Stimulated activated CD4-positive, alpha-beta T cell treated with anti-CD3 and anti-CD28 coated beads, Interleukin-4, amount 100 ng/mL, for 4 hours (primary cell): ENCODE results near the gene ADGRD1.

Experiments used
- DNase-seq, 2 experiments: peaks; one replicate each; pipeline ENCODE4 v3.0.0-alpha.2; 2020

Gene ADGRD1

DNA sequence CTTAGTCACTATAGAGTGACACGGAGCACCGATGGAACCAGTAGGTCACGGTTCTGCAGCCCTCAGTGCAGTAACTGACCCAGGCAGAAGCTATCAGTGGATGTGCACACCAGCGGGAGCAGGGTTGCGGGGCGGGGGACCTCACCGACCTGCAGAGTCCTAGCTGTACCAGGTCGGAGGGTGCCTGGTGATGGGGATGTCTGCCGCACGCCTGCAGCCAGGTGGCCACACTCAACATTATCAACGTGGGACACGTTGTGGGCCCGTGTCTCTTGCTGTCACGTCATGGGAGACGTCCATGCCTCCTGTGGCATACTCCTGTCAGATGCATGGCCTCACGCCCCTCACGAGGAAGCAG lies 55.2 kb downstream of the ADGRD1 start:
- no peak for DNase-seq

DNA sequence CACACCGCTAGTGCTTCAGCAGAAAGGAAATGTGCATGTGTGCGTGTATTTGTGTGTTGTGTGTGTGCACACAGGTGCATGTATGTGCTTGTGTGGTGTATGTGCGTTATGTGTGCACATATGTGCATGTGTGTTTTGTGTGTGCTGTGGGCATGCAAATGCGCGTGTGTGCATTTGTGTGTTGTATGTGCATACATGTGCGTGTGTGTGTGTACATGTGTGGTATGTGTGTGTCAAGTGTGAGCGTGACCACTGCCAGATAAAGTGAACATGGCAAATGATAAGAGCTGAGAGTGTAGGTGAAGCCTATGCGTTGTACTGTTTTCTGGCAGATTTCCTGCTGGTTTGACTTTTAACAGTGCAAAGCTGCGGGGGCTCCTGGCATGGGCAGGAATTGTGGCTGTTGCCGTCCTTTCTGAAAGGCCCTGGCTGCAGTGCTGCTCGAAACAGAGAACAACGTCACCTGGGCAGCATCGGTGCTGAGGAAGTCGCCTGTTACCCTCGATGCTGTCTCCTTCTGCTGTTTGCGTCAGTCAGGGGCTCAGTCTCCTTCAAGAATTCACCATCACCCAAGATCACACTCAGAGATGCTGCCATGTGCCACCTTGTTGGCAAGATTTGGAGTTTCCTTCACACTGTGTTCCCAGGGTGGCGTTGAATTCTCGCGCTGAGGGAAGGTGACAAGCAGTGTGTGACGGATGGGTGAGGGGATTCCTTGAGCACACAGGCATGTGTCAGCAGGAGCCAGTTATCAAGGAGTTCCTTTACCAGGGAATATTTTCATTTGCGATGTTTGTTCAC lies 56.1 kb downstream of the ADGRD1 start:
- no peak for DNase-seq

DNA sequence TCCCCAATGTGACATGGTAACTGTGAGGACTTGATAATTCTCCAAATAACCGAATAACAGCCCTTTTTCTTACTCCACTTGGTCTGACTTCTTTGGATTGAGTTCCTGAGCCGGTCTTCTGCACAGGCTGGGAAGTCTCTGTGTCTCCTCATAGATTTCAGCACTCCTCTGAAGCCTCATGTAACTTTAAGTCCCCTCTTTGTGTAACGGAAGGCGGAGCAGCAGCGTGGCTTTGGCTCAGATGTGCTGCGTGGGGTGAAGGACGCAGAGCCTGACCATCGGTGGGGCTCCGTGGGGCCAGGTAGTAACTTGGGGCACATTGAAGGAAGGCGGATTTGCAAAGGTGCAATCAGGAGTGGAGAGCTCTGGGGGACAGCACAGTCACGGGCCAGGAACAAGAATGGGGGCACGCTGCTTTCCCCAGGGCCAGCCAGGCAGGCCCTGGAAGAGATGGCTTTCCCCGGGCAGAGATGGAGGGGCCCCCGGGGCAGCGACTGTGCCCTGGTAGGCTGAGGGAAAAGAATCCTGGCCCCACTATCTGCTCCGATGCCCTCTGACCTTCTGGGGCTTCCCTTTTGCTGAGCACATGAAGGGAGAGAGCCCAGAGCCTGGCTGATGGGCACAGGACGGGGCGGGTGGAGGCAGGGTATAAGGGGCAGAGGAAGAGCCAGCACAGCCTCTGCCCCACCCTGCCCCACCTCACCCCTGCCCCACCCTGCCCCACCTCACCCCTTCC lies 56.9 kb downstream of the ADGRD1 start:
- no peak for DNase-seq

DNA sequence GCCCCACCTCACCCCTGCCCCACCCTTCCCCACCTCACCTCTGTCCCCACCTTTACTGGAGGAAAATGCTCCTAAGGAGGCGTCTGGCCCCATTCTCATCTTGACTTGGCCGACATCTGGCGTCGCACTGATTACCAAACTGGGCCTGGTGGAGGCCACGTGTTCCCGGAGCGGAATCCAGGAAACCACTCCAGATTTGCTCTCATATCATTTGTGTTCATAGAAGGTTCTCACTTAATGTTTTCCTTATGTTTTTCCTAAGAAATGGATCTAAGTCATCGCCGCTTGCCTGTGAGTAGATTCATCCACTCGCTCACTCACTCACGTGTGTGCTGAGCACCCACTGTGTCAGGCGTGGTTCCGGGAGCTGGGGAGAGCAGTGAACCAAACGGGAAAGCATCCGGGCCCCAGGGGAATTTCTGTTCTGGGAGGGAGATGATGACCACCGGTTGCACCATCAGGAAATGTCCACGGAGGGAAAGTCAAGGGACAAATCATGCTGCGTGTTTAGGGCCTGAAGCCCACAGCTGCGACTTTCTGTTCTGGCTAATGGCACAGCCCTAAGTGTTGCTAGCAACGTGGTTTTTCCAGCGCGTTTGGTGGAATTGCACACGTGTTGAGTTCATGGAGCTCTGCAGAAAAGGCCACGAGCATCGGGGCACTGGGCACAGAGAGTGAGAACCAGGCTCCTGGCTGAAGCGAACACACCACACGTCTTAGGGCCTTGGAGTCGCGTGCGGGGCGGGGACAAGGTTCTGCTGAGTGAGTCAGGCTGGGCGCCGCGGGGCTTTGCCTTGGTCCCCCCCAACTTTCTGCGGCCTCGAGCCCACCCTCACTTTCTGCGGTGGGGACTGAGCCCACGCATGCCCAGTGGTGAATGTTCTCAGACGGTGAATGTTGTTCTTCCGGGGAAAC lies 57.7 kb downstream of the ADGRD1 start:
- DNase-seq: no peak

DNA sequence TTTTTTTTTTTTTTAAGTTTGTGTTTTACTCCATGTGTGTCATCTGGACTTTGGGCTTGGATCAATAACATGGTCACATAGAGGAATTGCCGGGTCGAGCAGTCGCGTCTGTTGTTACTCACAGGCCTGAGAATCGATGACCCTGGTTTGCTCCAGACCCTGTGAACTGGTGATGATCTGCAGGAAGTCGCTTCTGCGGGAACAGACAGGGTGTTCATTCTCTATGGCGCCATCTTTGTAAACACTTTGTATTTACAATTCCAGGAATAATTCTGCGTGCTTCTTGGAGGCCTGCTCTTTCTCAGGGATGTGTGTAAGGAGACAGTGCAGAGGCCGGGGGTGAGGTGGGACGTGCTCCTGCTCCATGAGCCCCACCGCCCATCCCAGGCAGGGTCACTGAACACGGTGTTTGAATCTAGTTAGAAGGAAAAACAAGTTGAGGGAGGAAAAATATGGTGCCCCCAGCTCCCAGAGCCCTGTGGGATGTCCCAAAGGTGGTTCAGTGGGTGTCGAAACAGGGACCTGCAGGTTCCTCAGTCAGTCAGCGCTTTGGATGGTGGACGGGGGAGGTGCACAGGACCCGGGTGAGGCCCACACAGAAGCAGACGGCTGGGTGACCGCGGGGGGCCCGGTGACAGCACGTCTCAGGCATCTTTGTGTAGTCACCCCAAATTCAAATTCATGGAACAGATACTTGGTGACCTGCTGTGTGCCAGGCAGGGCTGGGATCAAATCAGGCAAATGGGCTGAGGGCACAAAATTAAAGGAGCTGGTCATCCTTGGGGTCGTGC lies 58.8 kb downstream of the ADGRD1 start:
- no peak for DNase-seq

DNA sequence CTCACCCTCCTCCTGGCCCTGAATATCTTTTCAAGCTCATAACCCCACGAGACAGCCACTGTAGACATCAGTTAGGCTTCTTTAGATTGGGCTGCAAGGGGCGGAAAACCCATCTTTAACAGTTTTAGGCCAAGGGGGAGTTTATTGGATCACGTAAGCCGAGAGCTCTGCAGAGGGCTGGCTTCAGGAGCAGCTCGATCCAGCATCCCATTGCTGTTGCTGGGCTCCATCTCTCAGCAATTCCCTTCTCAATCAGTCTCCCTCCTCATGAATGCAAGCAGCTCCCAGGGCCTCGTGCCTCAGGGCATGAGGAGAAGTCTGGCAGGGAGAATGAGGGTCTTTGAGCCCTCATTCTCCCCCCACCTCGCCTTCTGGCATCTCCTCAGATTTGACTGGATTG lies 59.4 kb downstream of the ADGRD1 start:
- no peak for DNase-seq

DNA sequence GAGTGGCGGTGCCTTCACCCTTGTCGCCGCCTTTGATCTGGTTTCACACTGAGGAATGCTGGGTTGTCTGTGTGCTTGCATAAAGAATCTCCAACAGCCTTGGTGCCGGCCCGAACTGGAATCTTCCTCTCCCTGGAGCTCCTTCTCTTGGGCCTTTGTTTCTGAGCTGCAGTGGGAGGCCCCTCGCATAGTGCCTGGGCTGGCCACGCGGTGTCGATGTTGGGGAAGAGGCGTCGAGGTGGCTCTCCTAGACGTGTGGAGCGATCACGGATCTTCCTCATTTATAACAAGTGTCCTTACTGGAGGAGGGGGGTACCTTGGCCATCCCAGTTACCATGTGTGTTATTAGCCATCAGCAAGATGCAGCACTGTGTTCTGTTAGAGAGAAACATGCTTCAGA lies 60.6 kb downstream of the ADGRD1 start:
- DNase-seq: no peak

DNA sequence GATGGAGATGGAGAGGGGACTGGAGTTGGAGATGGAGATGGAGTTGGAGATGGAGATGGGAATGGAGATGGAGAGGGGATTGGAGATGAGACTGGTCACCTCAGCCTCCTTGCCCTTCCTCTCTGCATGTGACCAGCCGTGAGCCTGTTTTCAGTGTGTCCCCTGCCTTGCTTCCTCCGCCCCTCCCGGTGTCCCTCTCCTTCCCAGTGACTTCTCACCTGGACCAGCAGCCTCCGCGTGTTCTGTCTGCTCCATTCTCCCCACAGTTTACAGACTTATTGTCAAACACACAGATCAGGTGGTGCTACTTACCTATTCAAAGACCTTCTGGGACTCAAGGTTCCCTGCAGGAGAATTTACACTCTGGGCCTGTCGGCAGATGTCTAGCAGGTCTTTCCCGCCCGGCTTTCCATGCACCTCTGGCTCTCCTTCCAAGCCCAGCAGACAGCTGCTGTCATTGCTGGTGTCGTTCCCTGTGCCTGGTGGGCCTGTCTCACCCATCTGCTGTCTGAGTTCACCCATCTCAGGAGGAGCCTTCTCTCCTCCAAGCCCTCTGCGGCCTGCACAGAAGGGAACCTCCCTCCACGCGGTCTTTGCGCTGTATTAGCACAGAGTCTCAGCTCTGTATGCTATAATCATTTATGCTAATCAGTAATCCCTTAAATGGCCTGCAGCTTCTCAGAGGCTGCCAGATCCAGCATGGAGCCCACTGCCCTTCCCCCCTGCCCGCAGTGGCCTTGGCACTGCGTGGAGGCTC lies 62.1 kb downstream of the ADGRD1 start:
- DNase-seq: no peak

DNA sequence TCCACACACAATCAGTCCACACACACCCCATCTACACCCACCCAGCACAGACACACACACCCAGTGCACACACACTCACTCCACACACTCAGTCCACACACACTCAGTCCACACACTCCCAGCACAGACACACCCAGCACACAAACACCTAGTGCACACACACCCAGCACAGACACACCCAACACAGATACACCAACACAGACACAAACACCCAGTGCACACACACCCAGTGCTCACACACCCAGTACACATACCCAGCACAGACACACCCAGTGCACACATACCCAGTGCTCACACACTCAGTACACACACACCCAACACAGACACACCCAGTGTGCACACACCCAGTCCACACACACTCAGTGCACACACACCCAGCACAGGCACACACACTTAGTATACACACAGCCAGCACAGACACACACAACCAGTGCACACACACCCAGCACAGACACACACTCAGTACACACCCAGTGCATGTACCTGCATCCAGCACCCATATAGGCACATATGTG lies 63.8 kb downstream of the ADGRD1 start:
- DNase-seq: no peak

DNA sequence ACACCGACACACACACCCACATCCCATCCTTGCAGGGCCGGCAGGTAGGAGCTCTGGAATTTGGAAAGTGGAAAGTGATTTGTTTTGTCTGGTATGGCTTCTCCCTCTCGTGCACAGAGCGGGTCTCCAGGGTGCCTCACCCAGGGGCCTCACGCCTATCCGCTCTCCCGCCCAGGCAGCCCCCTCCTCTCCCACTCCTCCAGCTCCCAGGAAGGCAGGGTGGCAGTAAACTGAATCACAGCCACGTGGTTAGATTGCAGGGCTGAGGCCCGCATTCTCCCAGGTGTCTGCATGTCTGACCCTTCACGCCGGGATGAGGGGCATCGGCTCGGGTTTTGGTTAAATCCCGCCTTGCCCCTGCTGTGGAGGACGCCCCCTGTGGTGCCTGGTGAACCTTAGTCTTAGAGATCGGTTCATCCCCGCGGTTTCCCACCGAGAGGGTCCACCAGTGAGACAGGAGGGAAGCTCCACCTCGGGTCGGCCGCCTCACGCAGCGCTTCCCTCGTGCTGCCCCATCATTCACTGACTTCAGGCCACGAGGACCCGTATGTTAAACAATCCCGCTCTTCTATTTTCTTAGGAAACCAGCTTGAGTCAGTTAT lies 64.4 kb downstream of the ADGRD1 start:
- no peak for DNase-seq

DNA sequence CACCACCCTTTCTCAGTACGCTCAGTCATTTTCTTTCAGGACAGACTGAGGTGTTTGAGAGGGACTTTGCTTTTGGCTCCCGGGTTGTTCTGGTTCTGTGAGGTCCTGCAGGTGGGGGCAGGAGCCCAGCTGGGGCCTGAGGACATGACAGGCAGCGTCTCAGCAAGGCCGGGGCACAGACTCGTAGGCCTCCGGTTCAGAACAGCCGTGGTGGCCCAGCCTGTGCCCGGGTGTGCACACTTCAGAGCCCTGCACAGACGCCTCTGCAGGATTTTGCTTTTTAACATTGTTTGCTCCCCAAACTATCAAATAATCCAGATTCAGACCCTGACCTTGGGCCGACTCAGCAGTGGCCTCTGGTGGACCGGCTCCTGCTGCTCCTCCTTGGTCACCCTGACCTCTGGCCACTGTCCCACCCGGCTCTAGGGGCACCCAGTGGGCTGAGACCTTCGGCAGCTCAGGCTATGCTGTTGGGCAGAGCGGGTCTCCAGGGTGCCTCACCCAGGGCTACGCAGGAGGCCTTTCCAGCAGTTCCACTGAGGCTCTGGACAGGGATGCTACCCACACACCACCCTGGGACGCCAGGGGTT lies 65.2 kb downstream of the ADGRD1 start:
- no peak for DNase-seq

DNA sequence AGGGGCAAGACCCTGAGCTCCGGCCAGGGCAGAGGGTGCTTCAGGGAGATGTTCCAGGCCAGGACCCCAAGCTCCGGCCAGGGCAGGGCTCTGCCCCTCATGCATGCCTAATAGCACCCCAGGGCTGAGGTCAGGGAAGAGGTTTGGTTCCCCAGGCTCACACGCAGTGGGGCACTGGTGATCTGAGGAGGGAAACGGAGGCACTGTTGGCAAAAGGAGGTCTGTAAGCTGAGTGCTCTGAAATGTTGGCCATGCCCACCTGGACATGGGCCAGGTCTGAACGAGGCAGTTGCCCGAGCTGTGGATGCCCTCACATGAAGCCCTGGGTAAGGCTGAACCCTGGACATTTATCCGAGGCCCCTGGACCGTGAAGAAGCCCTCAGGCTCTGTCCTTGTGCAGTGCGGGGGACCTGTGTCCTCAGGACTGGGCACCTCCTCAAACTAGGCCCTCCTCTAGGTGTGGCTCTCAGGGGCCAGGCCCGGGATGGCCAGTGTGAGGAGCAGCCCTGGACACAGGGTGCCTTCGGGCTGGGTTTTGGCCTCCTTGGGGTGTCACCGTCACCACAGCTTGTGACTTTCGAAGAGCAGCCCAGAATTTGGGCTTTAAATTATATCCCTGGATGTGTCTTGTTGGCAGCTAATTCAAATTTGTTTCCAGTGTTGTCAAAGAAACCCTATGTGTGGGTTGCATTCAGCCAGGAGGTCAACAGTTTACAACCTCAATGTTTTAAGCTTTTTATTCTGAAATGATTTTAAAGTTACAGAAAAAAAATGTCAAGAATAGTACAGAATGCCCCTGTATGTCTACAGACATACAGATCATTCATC lies 66.8 kb downstream of the ADGRD1 start:
- no peak for DNase-seq

DNA sequence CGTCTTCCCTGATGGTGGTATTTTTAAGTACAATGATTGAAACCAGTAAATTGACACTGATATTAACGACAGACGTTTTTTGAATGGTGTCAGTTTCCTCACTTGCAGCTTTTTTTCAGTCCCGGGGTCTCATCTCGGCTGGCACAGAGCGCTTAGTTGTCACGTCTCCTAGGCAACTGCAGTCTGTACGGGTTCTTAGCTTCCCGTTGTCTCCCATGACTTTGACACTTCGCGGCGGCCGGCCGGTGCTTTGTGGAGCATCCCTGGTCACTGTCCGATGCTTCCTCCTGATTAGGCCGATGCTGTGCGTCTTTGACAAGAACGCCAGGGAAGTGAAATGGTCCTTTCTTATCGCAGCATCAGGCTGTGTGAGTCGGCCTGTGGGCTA lies 67.4 kb downstream of the ADGRD1 start:
- DNase-seq: no peak

DNA sequence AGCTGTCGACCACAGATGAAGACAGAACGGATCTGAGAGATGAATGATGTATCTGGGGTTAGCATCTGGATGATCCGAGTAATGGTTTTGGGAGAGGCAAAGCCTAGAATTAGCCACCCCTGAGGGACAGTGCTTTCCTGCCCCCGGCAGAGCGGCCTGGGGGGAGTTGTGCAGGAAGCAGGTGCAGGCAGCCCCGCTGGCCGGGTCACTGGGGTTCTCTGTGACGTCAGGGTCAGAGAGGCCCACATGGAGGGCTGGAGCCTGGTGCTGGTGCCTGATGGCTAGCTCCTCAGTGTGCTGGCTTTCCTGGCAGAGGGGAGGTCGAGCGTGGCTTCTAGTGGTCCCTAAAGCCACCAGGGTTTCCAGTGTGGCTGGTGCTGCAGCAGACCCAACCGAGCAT lies 70.3 kb downstream of the ADGRD1 start:
- no peak for DNase-seq

DNA sequence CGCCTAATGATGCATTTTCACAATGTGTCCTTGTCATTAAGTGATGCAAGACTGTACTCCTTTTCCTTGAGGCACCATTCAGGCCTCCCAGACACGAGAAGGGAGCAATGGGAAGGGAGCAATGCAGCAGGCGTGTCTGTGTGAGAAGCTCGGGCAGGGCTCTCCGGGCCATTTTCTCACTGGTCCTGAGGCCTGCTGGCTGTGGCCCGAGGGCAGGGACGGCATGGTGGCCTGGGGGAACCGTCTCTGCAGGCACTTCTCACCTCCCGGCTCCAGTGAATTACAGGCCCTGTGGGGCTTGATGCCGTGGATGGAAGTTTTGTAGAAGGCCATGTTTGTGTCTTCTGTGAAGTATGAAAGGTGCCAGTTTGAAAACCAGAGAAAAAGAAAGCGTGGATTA lies 71.0 kb downstream of the ADGRD1 start:
- DNase-seq: no peak

DNA sequence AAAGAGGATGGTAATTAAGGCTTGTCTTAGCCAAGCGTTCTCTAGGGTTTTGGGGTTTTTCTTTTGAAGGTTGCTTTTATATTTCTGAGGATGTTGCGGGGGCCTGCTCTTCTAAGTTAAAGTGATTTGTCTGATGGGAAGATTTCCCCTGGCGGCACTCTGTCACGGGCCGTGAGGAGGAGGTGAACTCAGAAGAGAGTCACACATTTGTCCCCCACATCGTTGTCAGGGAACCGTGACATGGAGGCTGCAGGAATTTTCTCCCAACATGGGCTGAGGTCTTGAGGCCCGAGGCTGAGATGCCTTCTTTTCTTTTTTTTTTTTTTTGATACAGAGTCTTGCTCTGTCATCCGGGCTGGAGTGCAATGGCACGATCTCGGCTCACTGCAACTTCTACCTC lies 71.5 kb downstream of the ADGRD1 start:
- DNase-seq: no peak

DNA sequence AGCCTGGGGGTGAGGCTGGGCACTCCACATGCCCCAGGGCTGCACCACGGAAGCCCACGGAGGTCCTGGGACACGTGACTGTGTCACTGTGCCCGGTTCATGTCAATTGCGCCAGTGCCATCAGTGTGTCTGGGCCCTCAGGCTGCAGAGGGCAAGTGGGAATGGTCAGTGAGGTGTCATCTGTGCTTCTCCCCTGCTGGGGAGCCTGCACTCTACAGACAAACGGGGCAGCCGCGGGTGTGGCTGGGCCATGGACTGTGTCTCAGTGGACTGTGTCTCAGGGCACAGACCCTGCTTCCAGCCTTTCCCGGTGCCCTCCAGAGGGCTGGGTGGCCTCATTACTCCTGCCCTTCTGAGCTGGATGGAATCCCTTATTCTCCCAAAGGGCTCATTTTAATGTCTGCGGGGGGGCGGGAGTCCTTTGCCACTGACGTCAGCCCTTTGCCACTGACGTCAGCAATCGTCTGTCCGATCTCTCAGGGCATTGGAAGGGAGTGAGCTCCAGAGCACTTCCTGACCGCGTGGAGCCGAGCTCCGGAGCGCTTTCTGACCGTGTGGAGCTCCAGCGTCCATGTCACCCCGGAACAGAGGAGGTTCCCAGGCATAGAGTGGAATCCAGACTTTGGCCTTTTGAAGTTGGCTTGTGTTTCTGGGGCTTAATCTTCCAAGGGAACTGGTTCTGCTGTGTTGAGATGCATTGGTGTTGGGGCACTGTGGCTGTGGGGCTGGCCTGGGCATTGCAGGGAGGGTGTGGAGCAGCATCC lies 72.4 kb downstream of the ADGRD1 start:
- DNase-seq: no peak

DNA sequence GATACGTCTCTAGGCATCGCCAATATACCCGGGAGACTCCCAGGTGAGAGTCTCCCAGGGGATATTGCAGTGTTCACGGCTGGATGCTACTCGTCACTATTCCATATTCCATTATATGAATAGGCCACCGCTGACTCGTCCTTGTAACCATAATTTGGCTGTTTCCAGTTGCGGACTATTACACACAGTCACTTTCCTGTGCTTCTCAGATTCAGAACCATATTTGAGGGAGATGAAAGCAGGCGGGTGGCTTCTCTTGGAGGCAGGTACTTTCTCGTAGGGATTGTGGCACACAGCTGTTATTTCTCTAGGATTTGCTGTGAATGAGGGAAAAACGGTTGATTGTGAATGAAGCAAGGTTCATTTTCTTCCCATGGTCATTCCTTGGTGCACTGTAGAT lies 73.0 kb downstream of the ADGRD1 start:
- no peak for DNase-seq

DNA sequence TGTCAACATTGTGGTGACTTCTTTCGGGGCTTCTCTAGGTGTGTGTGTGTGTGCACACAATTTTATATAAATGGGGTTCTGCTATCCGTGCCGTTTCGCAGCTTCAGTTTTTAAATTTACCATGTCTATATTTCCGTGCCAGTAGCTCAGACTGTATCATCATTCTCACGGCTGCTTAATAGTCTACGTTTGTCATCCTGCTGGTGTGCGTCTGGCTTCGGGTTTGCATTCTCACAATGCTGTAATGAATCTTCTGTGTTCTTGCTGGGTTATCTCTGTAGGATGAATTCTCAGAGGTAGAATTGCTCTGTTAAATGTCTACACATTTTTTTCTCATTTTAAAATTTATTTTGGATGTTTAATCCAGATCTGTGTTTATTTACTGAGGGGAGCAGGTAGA lies 73.6 kb downstream of the ADGRD1 start:
- no peak for DNase-seq
